Right lobe of liver (tissue), 6 donors: ENCODE results near the gene CTNND2. TPM values are rescaled to one million over a fixed set of nuclear protein-coding genes. Genes with fewer than 3 reads are reported as not detected.

ENCODE experiments used
- ATAC-seq, 4 donors: fragments of 200-7000 bp; cut with Tn5 transposase; one replicate each; pipeline ENCODE4 v1.9.1; 2020; ENCODE audit warnings: mild to moderate bottlenecking in 4 of 4, moderate library complexity in 4 of 4
- DNase-seq, 3 donors: peaks; one replicate each; pipeline ENCODE4 v3.0.0-alpha.2; 2020
- H3K27ac ChIP-seq, 3 donors: fragments of 200-600 bp; one replicate each; pipeline ENCODE4 v1.8.0; 2022
- H3K27me3 ChIP-seq, 2 donors: fragments of 200-600 bp; one replicate each; pipeline ENCODE4 v1.8.0; 2022
- H3K36me3 ChIP-seq, 4 donors: fragments of 200-600 bp; sonication (generic) in 1 of 4; one replicate each; pipeline versions ENCODE4 v1.5.1 to v1.8.0; 2017 to 2022; ENCODE audit warnings: control low read depth in 1 of 4
- H3K4me1 ChIP-seq, 4 donors: fragments of 200-600 bp; sonication (generic) in 1 of 4; one replicate each; pipeline versions ENCODE4 v1.5.1 to v1.8.0; 2017 to 2022; ENCODE audit warnings: control low read depth in 1 of 4
- H3K4me3 ChIP-seq, 3 donors: fragments of 200-600 bp; one replicate each; pipeline ENCODE4 v1.8.0; 2022
- H3K9me3 ChIP-seq, 4 donors: fragments of 200-600 bp; sonication (generic) in 1 of 4; one replicate each; pipeline versions ENCODE4 v1.5.1 to v1.8.0; 2017 to 2022; ENCODE audit warnings: control low read depth in 1 of 4
- CTCF ChIP-seq, 4 donors: fragments of 200-600 bp in 3 of 4; fragments of 450-650 bp in 1 of 4; IDR thresholded peaks; one replicate each; pipeline versions ENCODE4 v1.5.1 to v1.8.0; 2016 to 2022; ENCODE audit warnings: antibody characterized with exemption in 4 of 4, mild to moderate bottlenecking in 2 of 4
- POLR2A ChIP-seq: fragments of 450-650 bp; IDR thresholded peaks from one replicate; pipeline ENCODE4 v1.6.1; 2017; ENCODE audit warnings: antibody characterized with exemption, mild to moderate bottlenecking
- WGBS: methylation state at CpG from one replicate; pipeline ENCODE4 v1.1.6; 2018; ENCODE audit warnings: low coverage, low lambda C conversion rate; ENCODE audit not compliant: insufficient coverage; ENCODE audit errors: missing lambda C conversion rate; 5-methylcytosine and 5-hydroxymethylcytosine counted together
- intact Hi-C, 2 donors: fragments of 100-400 bp; cut with DNase I; formaldehyde crosslinking; loops; one replicate each; pipeline versions ENCODE4 v1.11.2 to v1.14.1; 2022
- total RNA-seq, 6 experiments: library from RNA; depleted of rRNA in 2 of 6; stranded (reverse); fragments of >200 nt in 2 of 6; fragmentation: NEBNext Ultra II Directional in 3 of 6; extraction: Animal tissue kit (Norgen Biotek cat#: 25700) in 3 of 6; gene quantifications; one replicate each; pipeline versions ENCODE4 v1.1.0 to v1.2.4, GENCODE V29; 2016 to 2023
- donor health status: DM: no; HTN: yes; CAD: no.
- donor health status: DM: no; HTN: no; CAD: no.
- donor health status: DM: no; HTN: no; CAD: no.
- donor health status: DM: no; HTN: yes; CAD: no.
- donor health status: DM: no; HTN: yes; CAD: no.

The CTNND2 gene
- total RNA-seq, 6 experiments from 2014 or later: 0.06 to 1.5 (median 1.1) TPM

GRCh38 chr5:11928909-11929308 is 24.7 kb upstream of the CTNND2 start:
- no peaks in the 10 kb centered on the region for H3K27me3 ChIP-seq
- intact Hi-C loops: no loop called here
- no peak overlapping the region for H3K27ac ChIP-seq
- no peak for TF ChIP-seq POLR2A
- TF ChIP-seq CTCF (IDR thresholded peaks at IDR 0.05): no peak
- no peaks in the 10 kb centered on the region for H3K4me1 ChIP-seq
- ATAC-seq (no peak), DNase-seq (no peak)
- WGBS: 23% methylated on average over 4 of the region's 4 CpGs
- H3K4me3 ChIP-seq: no peak overlapping the region
- H3K9me3 ChIP-seq: peaks cover 0 to 3% (median 0%) of the 10 kb centered on the region in 4 donors
- no peaks in the 10 kb centered on the region for H3K36me3 ChIP-seq

- intact Hi-C loops: no loop called here
- Histone ChIP-seq H3K4me3 (no peak overlapping the region), H3K9me3 (peaks cover 0 to 5% (median 0%) of the 10 kb centered on the region in 4 donors), H3K36me3 (no peaks in the 10 kb centered on the region), H3K27me3 (no peaks in the 10 kb centered on the region), H3K27ac (no peak overlapping the region), H3K4me1 (no peaks in the 10 kb centered on the region)
- no peak for DNase-seq
- ATAC-seq: no peak
- no peak for TF ChIP-seq POLR2A
- TF ChIP-seq CTCF (IDR thresholded peaks at IDR 0.05): no peak
- 75% methylated on average over 1 of the region's 1 CpG for WGBS
These were observed 21.5 kb upstream of the CTNND2 start for GRCh38 chr5:11925701-11926100.

GRCh38 chr5:11922394-11922793 is 18.1 kb upstream of the CTNND2 start:
- H3K27ac ChIP-seq: no peak overlapping the region
- no peak overlapping the region for H3K4me3 ChIP-seq
- ATAC-seq: no peak
- no peak for DNase-seq
- intact Hi-C loops: no loop called here
- no peaks in the 10 kb centered on the region for H3K27me3 ChIP-seq
- no peaks in the 10 kb centered on the region for H3K36me3 ChIP-seq
- TF ChIP-seq POLR2A (no peak), CTCF (IDR thresholded peaks at IDR 0.05) (no peak)
- no peaks in the 10 kb centered on the region for H3K4me1 ChIP-seq
- 33% methylated on average over 2 of the region's 2 CpGs for WGBS
- H3K9me3 ChIP-seq: peaks cover 0 to 5% (median 0%) of the 10 kb centered on the region in 4 donors

GRCh38 chr5:11918463-11919045 is 14.3 kb upstream of the CTNND2 start:
- DNase-seq (no peak), ATAC-seq (no peak)
- Histone ChIP-seq H3K27me3 (no peaks in the 10 kb centered on the region), H3K4me3 (no peak overlapping the region), H3K36me3 (no peaks in the 10 kb centered on the region), H3K9me3 (no peaks in the 10 kb centered on the region), H3K4me1 (no peaks in the 10 kb centered on the region), H3K27ac (no peak overlapping the region)
- WGBS: 61% methylated on average over 6 of the region's 9 CpGs
- intact Hi-C loops: no loop called here
- TF ChIP-seq POLR2A: no peak
- no peak for TF ChIP-seq CTCF (IDR thresholded peaks at IDR 0.05)

GRCh38 chr5:11909471-11909870 is 5.2 kb upstream of the CTNND2 start:
- no peak for ATAC-seq
- intact Hi-C loops: no loop called here
- 41% methylated on average over 2 of the region's 2 CpGs for WGBS

More at GRCh38 chr5:11909471-11909870, 5.2 kb upstream of the CTNND2 start:
- no peaks in the 10 kb centered on the region for H3K9me3 ChIP-seq
- no peak for DNase-seq
- H3K36me3 ChIP-seq: no peaks in the 10 kb centered on the region
- H3K27ac ChIP-seq: no peak overlapping the region
- no peaks in the 10 kb centered on the region for H3K4me1 ChIP-seq
- H3K4me3 ChIP-seq: no peak overlapping the region
- TF ChIP-seq CTCF (IDR thresholded peaks at IDR 0.05) (no peak), POLR2A (no peak)
- peaks cover 6 to 7% of the 10 kb centered on the region in 2 donors for H3K27me3 ChIP-seq
